Calu3 (cell line): ENCODE data around the gene ST6GALNAC3. TPM values are rescaled to one million over a fixed set of nuclear protein-coding genes. Genes with fewer than 3 reads are reported as not detected.

Experiments used
- BruUV-seq: library from RNA; stranded (reverse); fragments of 400-500 nt; replicated peaks from 2 replicates; lab custom pipeline; 2021; lab: Mats Ljungman, UMichigan
- CTCF ChIA-PET: fragments of 300-600 bp; sonication (Branson Sonifier 250); formaldehyde crosslinking; loops from one replicate; lab custom pipeline; 2022; ENCODE audit warnings: antibody characterized with exemption; lab: Charles Lee
- DNase-seq: peaks from one replicate; pipeline ENCODE4 v3.0.0; 2022
- H3K27ac Mint-ChIP-seq: one replicate; pipeline ENCODE4 v1.8.0; 2022; ENCODE audit warnings: mixed read lengths; ENCODE audit not compliant: unreplicated experiment
- H3K27me3 Mint-ChIP-seq: one replicate; pipeline ENCODE4 v1.8.0; 2022; ENCODE audit warnings: mixed read lengths; ENCODE audit not compliant: unreplicated experiment
- H3K36me3 Mint-ChIP-seq: one replicate; pipeline ENCODE4 v1.8.0; 2022; ENCODE audit warnings: mild to moderate bottlenecking, moderate library complexity, mixed read lengths; ENCODE audit not compliant: insufficient read depth, unreplicated experiment
- H3K4me1 Mint-ChIP-seq: one replicate; pipeline ENCODE4 v1.8.0; 2022; ENCODE audit warnings: mild to moderate bottlenecking, low read depth, mixed read lengths; ENCODE audit not compliant: unreplicated experiment
- H3K4me3 Mint-ChIP-seq: one replicate; pipeline ENCODE4 v1.8.0; 2022; ENCODE audit warnings: mild to moderate bottlenecking, low read depth, moderate library complexity, mixed read lengths; ENCODE audit not compliant: unreplicated experiment
- H3K9me3 Mint-ChIP-seq: one replicate; pipeline ENCODE4 v1.8.0; 2022; ENCODE audit warnings: low read depth, mixed read lengths; ENCODE audit not compliant: unreplicated experiment
- intact Hi-C: fragments of 100-400 bp; cut with micrococcal nuclease; formaldehyde crosslinking; loops from one replicate; pipeline ENCODE4 v1.10.0; 2022; ENCODE audit not compliant: unreplicated experiment
- total RNA-seq: library from RNA; stranded (reverse); gene quantifications from 2 replicates; pipeline ENCODE4 v1.2.3, GENCODE V29; 2022
- TF ChIP-seq, protein P1 (sequence below): fragments of 200-600 bp; IDR thresholded peaks from one replicate; pipeline ENCODE4 v1.8.0; 2022; ENCODE audit warnings: antibody characterized with exemption; ENCODE audit not compliant: unreplicated experiment

Gene ST6GALNAC3
- total RNA-seq, 1 experiment from 2014 or later, result 0.87 TPM

- H3K9me3 Mint-ChIP-seq, result no peaks in the 10 kb centered on the region
- no peaks in the 10 kb centered on the region for H3K36me3 Mint-ChIP-seq
- H3K27ac Mint-ChIP-seq, result no peak overlapping the region
- CTCF ChIA-PET, result no interaction called here
- H3K4me1 Mint-ChIP-seq, result no peaks in the 10 kb centered on the region
- no TSS peak for BruUV-seq
- no peak overlapping the region for H3K4me3 Mint-ChIP-seq
- TF ChIP-seq, protein P1, sequence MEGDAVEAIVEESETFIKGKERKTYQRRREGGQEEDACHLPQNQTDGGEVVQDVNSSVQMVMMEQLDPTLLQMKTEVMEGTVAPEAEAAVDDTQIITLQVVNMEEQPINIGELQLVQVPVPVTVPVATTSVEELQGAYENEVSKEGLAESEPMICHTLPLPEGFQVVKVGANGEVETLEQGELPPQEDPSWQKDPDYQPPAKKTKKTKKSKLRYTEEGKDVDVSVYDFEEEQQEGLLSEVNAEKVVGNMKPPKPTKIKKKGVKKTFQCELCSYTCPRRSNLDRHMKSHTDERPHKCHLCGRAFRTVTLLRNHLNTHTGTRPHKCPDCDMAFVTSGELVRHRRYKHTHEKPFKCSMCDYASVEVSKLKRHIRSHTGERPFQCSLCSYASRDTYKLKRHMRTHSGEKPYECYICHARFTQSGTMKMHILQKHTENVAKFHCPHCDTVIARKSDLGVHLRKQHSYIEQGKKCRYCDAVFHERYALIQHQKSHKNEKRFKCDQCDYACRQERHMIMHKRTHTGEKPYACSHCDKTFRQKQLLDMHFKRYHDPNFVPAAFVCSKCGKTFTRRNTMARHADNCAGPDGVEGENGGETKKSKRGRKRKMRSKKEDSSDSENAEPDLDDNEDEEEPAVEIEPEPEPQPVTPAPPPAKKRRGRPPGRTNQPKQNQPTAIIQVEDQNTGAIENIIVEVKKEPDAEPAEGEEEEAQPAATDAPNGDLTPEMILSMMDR, result no peak
- no peaks in the 10 kb centered on the region for H3K27me3 Mint-ChIP-seq
- intact Hi-C loops, result no loop called here
- no peak for DNase-seq
Observed at GRCh38 chr1:76137746-76138145, 63.2 kb downstream of the ST6GALNAC3 start.

DNA sequence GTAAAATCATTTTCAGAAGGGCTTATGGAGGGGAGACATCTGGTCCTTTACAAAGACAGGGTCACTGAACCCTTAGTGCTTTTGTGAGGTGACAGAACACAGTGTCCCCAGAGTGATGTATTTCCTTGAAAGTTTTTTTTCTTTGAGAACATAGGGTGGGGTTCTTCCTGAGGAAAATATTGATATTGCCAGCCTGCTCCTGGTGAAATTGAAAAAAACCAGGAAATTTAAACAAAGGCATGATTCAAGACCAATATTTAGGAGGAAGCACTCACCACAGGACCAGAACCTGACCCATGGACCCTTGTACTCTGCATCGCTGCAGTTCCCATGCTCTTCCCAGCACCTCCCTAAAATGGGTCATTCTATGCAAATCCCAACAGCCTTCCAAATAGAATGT, 63.7 kb downstream of the ST6GALNAC3 start:
- Mint-ChIP-seq H3K36me3 (no peaks in the 10 kb centered on the region), H3K4me3 (no peak overlapping the region), H3K27ac (no peak overlapping the region), H3K4me1 (no peaks in the 10 kb centered on the region), H3K27me3 (no peaks in the 10 kb centered on the region), H3K9me3 (no peaks in the 10 kb centered on the region)
- TF ChIP-seq, protein P1, result no peak
- DNase-seq, result no peak
- CTCF ChIA-PET, result no interaction called here
- intact Hi-C loops, result no loop called here
- no TSS peak for BruUV-seq

- H3K4me3 Mint-ChIP-seq, result no peak overlapping the region
- CTCF ChIA-PET, result no interaction called here
- no peak overlapping the region for H3K27ac Mint-ChIP-seq
- intact Hi-C loops, result loop anchor here (5.0 kb wide), 1 partner anchor 103 kb away; no protein-coding TSS in a partner anchor
- no TSS peak for BruUV-seq
- peak; percentile 10 for DNase-seq
- H3K36me3 Mint-ChIP-seq, result no peaks in the 10 kb centered on the region
- H3K27me3 Mint-ChIP-seq, result no peaks in the 10 kb centered on the region
- H3K4me1 Mint-ChIP-seq, result no peaks in the 10 kb centered on the region
- H3K9me3 Mint-ChIP-seq, result no peaks in the 10 kb centered on the region
- TF ChIP-seq, protein P1, result no peak
Observed at GRCh38 chr1:76140227-76140626, 65.7 kb downstream of the ST6GALNAC3 start.

DNA sequence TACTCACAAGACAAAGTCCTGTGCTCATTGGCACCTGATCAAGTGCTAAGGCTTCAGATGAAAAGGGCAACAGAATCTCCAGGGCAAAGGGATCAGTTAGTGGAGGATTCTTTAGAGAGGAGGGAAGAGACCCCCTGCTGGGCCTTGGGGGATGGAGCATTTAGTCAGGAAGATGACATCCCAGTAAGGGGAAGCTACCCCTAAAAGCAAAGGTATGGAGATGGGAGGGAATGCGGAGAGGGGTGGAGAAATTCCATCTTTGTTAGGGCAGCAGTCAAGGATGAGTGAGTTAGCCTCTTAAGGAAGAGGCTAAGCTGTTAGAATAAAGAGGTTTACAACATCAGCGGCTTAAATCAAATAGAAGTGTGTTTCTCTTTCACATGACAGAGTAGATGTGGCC, 67.4 kb downstream of the ST6GALNAC3 start:
- TF ChIP-seq, protein P1, result no peak
- H3K4me3 Mint-ChIP-seq, result no peak overlapping the region
- no peak overlapping the region for H3K27ac Mint-ChIP-seq
- no peaks in the 10 kb centered on the region for H3K9me3 Mint-ChIP-seq
- no peaks in the 10 kb centered on the region for H3K4me1 Mint-ChIP-seq
- intact Hi-C loops, result loop anchor here (5.0 kb wide), 1 partner anchor 105 kb away; no protein-coding TSS in a partner anchor
- H3K27me3 Mint-ChIP-seq, result no peaks in the 10 kb centered on the region
- DNase-seq, result no peak
- CTCF ChIA-PET, result no interaction called here
- BruUV-seq, result no TSS peak
- H3K36me3 Mint-ChIP-seq, result no peaks in the 10 kb centered on the region
